IPS DF 4.7 (cell line): ENCODE data around the gene ZIC2.
"Not testable (repeated sequence)": the region's sequence is repeated elsewhere in the genome, so short reads cannot be mapped to it uniquely, and the experiment has no call there.

Source experiments
- DNase-seq: peaks from one replicate; pipeline ENCODE4 v3.0.0-alpha.2; 2013; ENCODE audit warnings: low spot score; ENCODE audit errors: extremely low read depth

ZIC2 gene

GRCh38 chr13:99981735-99982035 lies at the start of gene ZIC2:
Gene ZIC2, plus strand, starts transcription at chr13:99981784. Its CDS starts 281 bp downstream, at chr13:99982065.
- no peak for DNase-seq

- DNase-seq: no peak
Observed at GRCh38 chr13:99932912-99933311, 48.7 kb upstream of the ZIC2 start.

- no peak for DNase-seq
Observed at GRCh38 chr13:99935772-99936171, 45.8 kb upstream of the ZIC2 start.

- no peak for DNase-seq
Observed at GRCh38 chr13:99938635-99939034, 42.9 kb upstream of the ZIC2 start.

GRCh38 chr13:99941086-99941485 lies 40.5 kb upstream of the ZIC2 start:
- DNase-seq: no peak

- no peak for DNase-seq
Observed at GRCh38 chr13:99941911-99942310, 39.7 kb upstream of the ZIC2 start.

- no peak for DNase-seq
Observed at GRCh38 chr13:99944102-99944501, 37.5 kb upstream of the ZIC2 start.

- no peak for DNase-seq
Observed at GRCh38 chr13:99944606-99945005, 37.0 kb upstream of the ZIC2 start.

GRCh38 chr13:99945515-99945914 lies 36.1 kb upstream of the ZIC2 start:
- not testable (repeated sequence) for DNase-seq

- DNase-seq: no peak
Observed at GRCh38 chr13:99947666-99948065, 33.9 kb upstream of the ZIC2 start.

- no peak for DNase-seq
Observed at GRCh38 chr13:99948411-99948810, 33.2 kb upstream of the ZIC2 start.

- no peak for DNase-seq
Observed at GRCh38 chr13:99948907-99949678, 32.5 kb upstream of the ZIC2 start.

- DNase-seq: no peak
Observed at GRCh38 chr13:99949679-99950413, 31.7 kb upstream of the ZIC2 start.

GRCh38 chr13:99951666-99952065 lies 29.9 kb upstream of the ZIC2 start:
- not testable (repeated sequence) for DNase-seq

GRCh38 chr13:99953138-99953755 lies 28.3 kb upstream of the ZIC2 start:
- DNase-seq: no peak

- DNase-seq: no peak
Observed at GRCh38 chr13:99955107-99955746, 26.4 kb upstream of the ZIC2 start.

GRCh38 chr13:99955747-99956472 lies 25.7 kb upstream of the ZIC2 start:
- DNase-seq: no peak

- DNase-seq: no peak
Observed at GRCh38 chr13:99956473-99957349, 24.9 kb upstream of the ZIC2 start.

- no peak for DNase-seq
Observed at GRCh38 chr13:99958406-99959126, 23.0 kb upstream of the ZIC2 start.

- DNase-seq: no peak
Observed at GRCh38 chr13:99959127-99959539, 22.5 kb upstream of the ZIC2 start.
